Effector memory CD4-positive, alpha-beta T cell (primary cell): Measurements from ENCODE around the gene FZR1.

Experiments used
- DNase-seq, 3 donors: peaks; one replicate each; pipeline ENCODE4 v3.0.0-alpha.2; 2020
- H3K27ac ChIP-seq: 2 replicates; pipeline ENCODE4 v1.7.0; 2013; ENCODE audit warnings: mild to moderate bottlenecking, low read length, moderate library complexity; ENCODE audit not compliant: insufficient read depth, poor library complexity, severe bottlenecking
- H3K27me3 ChIP-seq: replicated peaks from 2 replicates; pipeline ENCODE4 v1.7.0; 2013; ENCODE audit warnings: mild to moderate bottlenecking, low read length; ENCODE audit not compliant: insufficient read depth, control insufficient read depth, poor library complexity, severe bottlenecking
- H3K36me3 ChIP-seq: 2 replicates; pipeline ENCODE4 v1.7.0; 2013; ENCODE audit warnings: mild to moderate bottlenecking, low read length, moderate library complexity; ENCODE audit not compliant: control insufficient read depth, insufficient read depth
- H3K4me1 ChIP-seq: 2 replicates; pipeline ENCODE4 v1.7.0; 2013; ENCODE audit warnings: low read length, mild to moderate bottlenecking; ENCODE audit not compliant: control insufficient read depth, insufficient read depth, poor library complexity, severe bottlenecking
- H3K4me3 ChIP-seq: 2 replicates; pipeline ENCODE4 v1.7.0; 2013; ENCODE audit warnings: low read length, low read depth, mild to moderate bottlenecking; ENCODE audit not compliant: insufficient read depth, poor library complexity, severe bottlenecking
- H3K9me3 ChIP-seq: 2 replicates; pipeline ENCODE4 v1.7.0; 2013; ENCODE audit warnings: mild to moderate bottlenecking, low read length, moderate library complexity; ENCODE audit not compliant: control insufficient read depth

The FZR1 gene

DNA sequence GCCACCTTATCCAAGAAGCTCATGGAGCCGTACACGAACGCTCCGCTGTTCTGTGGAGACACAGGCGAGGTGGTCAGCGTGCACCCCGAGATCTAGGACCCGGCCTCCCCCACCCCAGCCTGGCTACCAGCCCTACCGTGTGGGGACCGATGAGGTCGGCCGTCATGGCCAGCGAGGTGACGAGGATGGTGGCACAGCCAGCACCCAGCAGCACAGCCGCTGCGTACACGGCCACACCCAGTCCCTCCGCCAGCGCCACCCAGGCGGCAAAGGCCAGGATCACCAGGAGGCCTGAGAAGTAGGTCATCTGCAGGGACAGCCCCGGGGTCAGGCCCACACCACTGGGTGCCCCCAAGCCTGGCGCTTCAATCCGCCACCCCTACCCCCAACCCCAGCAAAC, 40.0 kb downstream of the FZR1 start:
- H3K4me3 ChIP-seq, result no peak overlapping the region
- no peaks in the 10 kb centered on the region for H3K4me1 ChIP-seq
- no peaks in the 10 kb centered on the region for H3K27me3 ChIP-seq
- DNase-seq, result no peak
- H3K36me3 ChIP-seq, result peaks cover 36% of the 10 kb centered on the region
- no peak overlapping the region for H3K27ac ChIP-seq
- H3K9me3 ChIP-seq, result no peaks in the 10 kb centered on the region

GRCh38 chr19:3547301-3547731, 41.2 kb downstream of the FZR1 start:
- no peak for DNase-seq
- Histone ChIP-seq H3K4me3 (no peak overlapping the region), H3K36me3 (peaks cover 36% of the 10 kb centered on the region), H3K9me3 (no peaks in the 10 kb centered on the region), H3K27ac (no peak overlapping the region), H3K27me3 (no peaks in the 10 kb centered on the region), H3K4me1 (no peaks in the 10 kb centered on the region)

DNA sequence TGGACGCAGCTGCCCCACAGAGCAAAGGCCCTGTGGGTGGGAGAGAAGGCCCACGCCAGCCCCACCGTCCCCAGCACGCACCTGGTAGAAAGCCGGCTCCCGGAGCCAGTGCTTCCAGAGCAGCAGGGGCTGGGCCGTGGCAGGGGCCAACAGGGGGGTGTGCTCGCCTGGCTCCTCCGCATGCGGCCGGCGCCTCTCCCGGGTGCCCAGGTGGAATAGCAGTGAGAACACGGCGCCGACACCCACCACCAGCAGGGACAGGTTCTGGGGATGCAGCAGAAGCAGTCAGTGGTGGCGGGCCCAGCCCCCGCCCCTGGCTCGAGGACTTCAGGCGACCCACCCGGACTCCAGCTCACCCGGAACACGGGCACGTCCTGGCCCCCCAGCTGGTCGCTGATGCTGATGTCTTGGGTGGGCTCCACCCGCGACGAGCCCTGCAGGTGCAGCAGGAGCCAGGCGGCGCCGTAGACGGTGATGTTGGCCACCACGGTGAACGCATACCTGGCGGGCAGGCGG, 41.7 kb downstream of the FZR1 start:
- Histone ChIP-seq H3K27ac (no peak overlapping the region), H3K4me3 (no peak overlapping the region), H3K27me3 (no peaks in the 10 kb centered on the region), H3K4me1 (no peaks in the 10 kb centered on the region), H3K36me3 (peaks cover 36% of the 10 kb centered on the region), H3K9me3 (no peaks in the 10 kb centered on the region)
- no peak for DNase-seq

DNA sequence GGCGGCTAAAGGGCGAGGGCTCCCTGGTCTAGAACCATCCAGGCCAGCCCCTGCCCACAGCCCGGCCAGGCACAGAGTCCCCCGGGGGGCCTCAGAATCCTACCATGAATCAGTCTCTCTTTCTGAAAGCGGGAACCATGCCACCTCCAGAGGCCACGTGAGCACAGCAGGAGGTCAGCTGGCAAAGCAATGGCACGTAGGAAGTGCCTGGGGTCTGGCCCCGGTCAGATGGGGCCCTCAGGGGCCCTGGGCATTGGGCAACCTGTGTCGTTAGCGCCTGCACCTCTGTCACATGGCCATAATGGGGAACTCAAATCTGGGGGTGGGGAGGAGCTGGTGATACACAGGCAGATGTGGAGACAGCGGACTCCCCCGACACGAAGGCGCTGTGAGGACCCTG, 42.5 kb downstream of the FZR1 start:
- Histone ChIP-seq H3K4me1 (peaks cover 2% of the 10 kb centered on the region), H3K27ac (no peak overlapping the region), H3K27me3 (no peaks in the 10 kb centered on the region), H3K9me3 (no peaks in the 10 kb centered on the region), H3K36me3 (peaks cover 36% of the 10 kb centered on the region), H3K4me3 (no peak overlapping the region)
- DNase-seq, result no peak

DNA sequence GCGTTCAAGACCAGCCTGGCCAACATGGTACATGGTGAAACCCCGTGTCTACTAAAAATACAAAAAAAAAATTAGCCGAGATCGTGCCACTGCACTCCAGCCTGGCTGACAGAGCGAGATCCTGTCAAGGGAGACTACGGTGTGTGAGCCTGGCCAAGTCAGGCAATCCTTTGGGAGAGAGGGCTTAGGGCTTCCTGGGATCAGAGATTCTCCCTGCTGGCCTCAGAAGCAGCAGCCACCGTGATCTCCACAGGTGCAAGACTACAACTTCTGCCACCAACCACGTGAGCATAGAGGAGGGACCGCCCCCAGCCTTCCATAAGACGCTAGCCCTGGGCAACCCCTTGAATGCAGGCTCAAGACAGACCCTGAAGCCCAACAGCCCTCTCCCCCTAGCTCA, 43.7 kb downstream of the FZR1 start:
- no peak overlapping the region for H3K27ac ChIP-seq
- H3K36me3 ChIP-seq, result peaks cover 30% of the 10 kb centered on the region
- no peaks in the 10 kb centered on the region for H3K27me3 ChIP-seq
- H3K4me3 ChIP-seq, result no peak overlapping the region
- DNase-seq, result no peak
- no peaks in the 10 kb centered on the region for H3K9me3 ChIP-seq
- H3K4me1 ChIP-seq, result peaks cover 12% of the 10 kb centered on the region

DNA sequence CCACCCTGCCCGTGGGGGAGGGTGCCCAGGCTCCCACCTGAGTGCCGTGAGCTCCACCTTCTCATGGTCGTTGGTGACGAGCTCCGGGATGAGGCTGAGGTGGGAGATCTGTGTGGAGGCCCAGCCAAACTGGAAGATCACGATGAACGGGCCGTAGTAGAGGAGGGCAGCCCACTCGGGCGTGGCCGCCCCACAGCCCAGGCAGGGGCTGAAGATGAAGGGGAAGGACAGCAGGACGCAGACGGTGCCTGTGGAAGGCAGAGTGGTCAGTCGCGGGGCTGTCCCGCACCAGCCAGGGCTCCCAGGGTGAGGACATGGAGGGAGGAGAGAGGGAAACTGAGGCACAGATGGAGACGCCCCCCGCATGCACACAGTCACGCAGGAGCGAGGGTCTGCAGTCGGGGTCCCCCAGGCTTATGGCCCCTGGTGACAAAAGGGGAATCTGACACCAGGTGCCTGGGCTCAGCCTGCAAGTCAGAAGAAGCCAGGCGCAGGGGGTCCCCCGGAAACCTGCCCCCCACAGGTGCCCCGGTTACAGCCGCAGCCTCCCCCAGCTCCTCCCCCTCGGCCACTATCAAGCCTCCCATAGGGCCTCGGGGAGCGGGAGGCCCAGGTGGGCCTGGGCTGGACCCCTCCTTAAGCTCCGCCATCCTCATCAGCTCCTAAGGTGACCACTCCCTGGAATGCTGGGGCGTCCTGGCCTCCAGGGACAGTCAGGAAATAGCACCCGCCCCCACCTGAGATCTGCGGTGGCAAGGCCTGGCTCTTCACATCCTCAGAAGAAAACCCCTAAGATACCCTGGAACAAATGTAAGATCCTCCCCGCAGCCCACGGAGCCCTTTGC, 45.1 kb downstream of the FZR1 start:
- H3K27ac ChIP-seq, result no peak overlapping the region
- no peak overlapping the region for H3K4me3 ChIP-seq
- peaks cover 26% of the 10 kb centered on the region for H3K4me1 ChIP-seq
- no peaks in the 10 kb centered on the region for H3K27me3 ChIP-seq
- H3K36me3 ChIP-seq, result peaks cover 20% of the 10 kb centered on the region
- H3K9me3 ChIP-seq, result no peaks in the 10 kb centered on the region
- DNase-seq, result no peak

GRCh38 chr19:3551792-3552095, 45.6 kb downstream of the FZR1 start:
- no peak overlapping the region for H3K27ac ChIP-seq

GRCh38 chr19:3554254-3555083, 48.4 kb downstream of the FZR1 start:
- Histone ChIP-seq H3K27me3 (no peaks in the 10 kb centered on the region), H3K4me1 (peaks cover 40% of the 10 kb centered on the region), H3K27ac (peak overlapping the region; percentile 78), H3K4me3 (peak overlapping the region; percentile 41), H3K36me3 (no peaks in the 10 kb centered on the region), H3K9me3 (no peaks in the 10 kb centered on the region)
- peak in 2 of 3 donors; percentile 36 to 51 for DNase-seq

More at GRCh38 chr19:3551792-3552095, 45.6 kb downstream of the FZR1 start:
- Histone ChIP-seq H3K4me3 (no peak overlapping the region), H3K9me3 (no peaks in the 10 kb centered on the region), H3K36me3 (peaks cover 19% of the 10 kb centered on the region), H3K4me1 (peaks cover 32% of the 10 kb centered on the region), H3K27me3 (no peaks in the 10 kb centered on the region)
- no peak for DNase-seq

DNA sequence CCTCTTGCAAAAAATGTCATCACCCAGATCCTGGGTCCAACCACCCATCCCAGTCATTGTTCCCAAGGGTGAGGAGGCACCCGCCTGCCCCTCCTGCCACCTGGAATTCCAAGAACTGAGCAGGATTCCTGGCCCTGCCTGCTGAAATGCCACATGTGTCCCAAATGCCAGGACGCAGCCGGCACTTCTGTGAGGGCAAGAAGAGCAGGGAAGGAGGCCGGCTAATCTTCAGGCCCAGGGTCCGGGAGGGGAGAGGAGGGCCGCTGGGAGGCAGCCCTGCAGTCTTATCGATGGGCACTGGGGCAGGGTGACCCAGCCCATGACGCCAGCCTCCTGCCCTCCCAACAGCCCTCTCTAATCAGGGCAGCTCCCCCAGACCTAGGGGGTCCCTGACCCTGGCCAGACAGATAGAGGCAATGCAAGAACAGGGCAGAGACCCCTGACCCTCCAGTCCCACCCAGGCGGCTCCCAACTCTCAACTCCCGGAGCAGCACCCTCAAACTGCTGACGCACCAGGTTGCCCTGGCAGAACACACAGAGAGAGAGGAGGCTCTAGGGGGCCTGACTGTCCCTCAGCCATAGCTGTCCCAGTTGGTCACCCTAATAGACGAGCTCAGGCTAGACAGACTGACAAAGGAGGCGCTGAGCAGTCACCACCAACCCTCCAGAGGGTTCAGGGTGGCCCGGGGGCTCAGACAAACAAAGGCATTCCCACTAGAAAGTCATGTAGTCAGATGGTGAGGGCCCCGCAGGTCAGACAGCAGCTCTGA, 49.7 kb downstream of the FZR1 start:
- Histone ChIP-seq H3K27me3 (no peaks in the 10 kb centered on the region), H3K27ac (peak overlapping the region; percentile 64), H3K4me3 (peak overlapping the region; percentile 86), H3K36me3 (no peaks in the 10 kb centered on the region), H3K9me3 (no peaks in the 10 kb centered on the region), H3K4me1 (peaks cover 40% of the 10 kb centered on the region)
- DNase-seq, result no peak
